GM19324 (cell line): ENCODE measurements around the gene PSTPIP1.

Experiments
- ATAC-seq: cut with Tn5 transposase; IDR thresholded peaks from one replicate; pipeline ENCODE4 v1.9.1; 2021; ENCODE audit warnings: mild to moderate bottlenecking, moderate library complexity; ENCODE audit not compliant: unreplicated experiment, low FRiP score

Gene PSTPIP1

DNA sequence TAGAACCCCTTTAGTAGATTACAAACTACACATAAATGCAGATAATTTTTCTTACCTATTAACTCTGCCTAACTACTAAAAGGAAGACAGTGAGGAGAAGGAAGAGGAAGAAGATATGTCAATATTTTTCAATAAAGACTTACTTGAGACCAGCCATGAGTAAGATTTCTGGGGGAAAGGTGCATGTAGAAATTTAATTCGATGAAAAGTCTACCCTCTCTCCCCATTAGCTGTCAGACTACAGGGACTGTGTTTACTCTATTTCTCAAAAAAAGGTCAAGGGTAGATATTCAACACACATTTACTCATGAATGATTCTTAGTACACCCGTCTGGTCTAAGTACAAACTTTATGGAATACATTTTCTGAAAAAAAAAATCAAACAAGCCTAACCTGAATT is 69.1 kb downstream of the PSTPIP1 start:
- no peak for ATAC-seq

DNA sequence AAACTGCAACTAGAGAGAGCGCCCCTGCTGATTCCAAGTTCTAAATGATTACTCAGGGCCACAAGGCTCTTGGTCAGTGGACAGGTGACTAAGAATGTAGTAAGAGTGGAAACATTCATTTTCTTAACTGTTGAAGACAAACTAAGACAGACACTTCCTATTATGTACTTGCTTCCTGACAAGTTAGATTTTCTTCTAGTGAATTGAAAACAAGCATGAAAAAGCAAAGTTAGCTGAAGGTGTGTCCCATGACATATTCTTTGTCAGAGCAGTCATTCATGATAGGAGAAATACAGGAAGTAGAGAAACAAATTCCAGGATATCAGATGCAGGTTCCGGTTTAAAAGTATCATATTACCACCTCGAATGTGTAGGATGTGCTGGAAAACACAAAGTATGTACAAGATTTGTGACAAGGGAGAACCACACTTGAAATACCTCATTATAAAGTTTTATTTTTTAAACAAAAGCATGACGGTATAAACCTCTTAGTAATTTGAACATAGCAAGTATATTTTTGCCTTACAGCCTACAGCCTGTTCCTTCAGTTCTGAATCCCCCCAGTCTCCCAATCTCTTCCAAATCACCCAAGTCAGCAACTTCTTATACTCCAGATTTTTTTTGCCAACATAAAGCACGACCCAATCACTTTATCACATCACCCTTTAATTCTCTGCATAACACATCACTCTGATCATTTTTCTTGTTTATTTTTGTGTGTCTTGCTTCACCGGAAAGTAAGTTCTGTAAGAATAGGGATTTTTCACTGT is 69.8 kb downstream of the PSTPIP1 start:
- no peak for ATAC-seq

DNA sequence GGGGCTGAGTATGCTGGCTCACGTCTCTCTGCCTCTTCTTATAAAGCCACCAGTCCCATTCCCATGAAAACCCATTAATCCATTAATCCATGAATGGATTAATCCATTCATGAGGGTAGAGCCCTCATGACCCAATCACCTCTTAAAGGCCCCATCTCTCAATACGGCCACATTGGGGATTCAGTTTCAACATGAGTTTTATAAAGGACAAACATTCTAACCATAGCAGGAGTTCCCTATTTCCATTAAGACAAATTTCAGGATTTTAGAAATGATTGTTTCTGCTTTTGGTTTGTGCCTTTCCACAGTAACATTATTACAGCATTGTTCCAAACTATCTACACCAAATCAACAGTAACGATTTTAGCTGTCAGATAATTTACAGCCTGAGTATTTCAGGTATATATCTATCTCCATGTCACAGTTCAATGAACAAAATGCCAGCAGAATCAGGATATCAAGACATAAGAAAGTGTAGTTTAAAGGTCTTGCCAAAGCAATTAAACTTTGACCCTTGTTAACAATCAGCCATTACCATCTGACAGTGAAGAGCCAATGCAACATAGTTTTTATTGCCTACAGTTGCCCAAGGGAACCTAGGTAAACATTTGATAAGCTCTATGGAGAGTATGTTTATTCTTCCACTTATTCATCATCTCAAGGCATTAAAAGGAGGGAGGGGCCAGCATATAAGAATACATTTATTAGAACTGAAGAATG is 72.2 kb downstream of the PSTPIP1 start:
- ATAC-seq: no peak

DNA sequence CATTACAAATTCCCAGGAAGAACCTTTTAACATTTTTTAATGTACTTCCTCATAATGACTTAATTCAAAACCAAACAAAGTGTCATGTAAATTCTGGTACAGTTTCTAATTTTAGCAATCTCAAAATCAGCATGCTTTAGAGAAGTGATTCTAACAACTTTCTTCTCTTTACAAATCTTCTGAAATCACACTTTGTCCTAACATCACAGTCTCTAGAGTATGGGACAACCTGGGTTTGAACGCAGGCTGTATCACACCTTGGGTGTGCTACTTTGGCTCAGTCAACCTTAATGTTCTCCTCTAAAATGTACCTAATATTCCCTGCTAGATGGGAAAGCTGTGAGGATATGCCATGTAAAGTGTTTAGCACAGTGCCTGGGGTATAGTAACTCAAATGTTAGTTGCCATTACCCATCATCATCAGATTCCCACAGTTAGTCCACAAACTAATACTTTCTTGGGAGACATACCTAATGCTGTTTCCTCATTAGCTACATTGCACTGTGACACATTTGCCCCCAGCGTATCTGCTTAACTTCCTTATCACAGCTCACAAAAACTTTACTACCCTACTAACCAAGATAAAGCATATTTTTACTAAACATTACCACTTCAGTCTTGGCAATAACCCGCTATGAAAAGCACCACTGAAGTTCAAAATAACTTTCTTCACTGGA is 72.9 kb downstream of the PSTPIP1 start:
- ATAC-seq: no peak

DNA sequence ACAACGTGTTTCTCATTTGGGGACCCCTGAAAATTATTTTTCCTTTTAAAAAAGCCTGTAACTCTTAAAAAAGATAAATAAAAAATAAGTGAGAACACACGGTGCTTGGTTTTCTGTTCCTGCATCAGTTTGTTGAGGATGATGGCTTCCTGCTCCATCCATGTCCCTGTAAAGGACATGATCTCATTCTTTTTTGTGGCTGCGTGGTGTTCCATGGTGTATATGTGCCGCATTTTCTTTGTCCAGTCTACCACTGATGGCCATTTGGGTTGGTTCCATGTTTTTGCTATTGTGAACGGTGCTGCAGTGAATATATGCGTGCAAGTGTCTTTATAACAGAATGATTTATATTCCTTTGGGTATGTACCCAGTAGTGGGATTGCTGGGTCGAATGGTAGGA is 73.7 kb downstream of the PSTPIP1 start:
- ATAC-seq: no peak

DNA sequence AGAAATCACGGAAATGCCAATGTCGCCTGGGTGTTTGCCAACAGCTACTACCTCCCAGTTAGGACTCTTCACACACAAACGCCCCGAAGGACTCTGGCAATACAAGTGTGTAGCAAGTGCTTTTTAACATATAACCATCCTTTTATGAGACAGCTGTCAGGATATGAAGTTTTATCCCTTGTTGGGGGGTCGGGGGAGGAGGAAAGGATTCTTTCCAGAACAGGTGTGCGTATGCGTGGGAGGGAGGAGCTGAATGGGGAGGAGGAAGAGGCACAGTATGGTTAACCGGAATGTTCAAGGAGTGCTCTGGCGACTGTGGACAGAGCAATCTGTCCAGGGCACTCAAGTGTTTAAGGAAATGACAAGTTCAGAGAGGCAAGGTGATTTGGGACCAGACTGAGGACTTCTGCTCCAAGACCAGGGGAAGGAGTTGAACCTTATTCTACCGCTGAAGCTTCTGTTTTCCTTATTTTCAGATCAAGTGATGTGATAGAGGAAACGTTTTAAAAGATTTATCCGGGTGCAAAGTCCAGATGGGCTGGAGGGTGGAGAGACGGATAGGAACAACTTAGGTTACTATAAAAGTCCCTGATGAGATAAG is 74.7 kb downstream of the PSTPIP1 start:
- ATAC-seq: no peak

DNA sequence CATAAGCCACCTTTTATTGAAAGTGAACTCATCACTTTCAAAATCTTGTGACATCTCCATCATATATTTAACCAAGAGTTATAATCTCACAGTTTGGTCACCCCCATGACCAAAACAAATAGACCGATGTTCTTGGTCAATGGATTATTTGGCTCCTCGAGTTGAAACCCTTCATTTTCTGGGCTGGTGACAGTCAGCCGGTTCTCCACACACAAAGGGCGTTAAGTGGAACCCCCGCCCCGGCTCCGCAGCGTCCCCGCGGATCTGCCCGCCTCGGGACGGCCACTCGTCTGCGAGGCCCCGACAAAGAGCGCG is 75.2 kb downstream of the PSTPIP1 start:
- no peak for ATAC-seq

DNA sequence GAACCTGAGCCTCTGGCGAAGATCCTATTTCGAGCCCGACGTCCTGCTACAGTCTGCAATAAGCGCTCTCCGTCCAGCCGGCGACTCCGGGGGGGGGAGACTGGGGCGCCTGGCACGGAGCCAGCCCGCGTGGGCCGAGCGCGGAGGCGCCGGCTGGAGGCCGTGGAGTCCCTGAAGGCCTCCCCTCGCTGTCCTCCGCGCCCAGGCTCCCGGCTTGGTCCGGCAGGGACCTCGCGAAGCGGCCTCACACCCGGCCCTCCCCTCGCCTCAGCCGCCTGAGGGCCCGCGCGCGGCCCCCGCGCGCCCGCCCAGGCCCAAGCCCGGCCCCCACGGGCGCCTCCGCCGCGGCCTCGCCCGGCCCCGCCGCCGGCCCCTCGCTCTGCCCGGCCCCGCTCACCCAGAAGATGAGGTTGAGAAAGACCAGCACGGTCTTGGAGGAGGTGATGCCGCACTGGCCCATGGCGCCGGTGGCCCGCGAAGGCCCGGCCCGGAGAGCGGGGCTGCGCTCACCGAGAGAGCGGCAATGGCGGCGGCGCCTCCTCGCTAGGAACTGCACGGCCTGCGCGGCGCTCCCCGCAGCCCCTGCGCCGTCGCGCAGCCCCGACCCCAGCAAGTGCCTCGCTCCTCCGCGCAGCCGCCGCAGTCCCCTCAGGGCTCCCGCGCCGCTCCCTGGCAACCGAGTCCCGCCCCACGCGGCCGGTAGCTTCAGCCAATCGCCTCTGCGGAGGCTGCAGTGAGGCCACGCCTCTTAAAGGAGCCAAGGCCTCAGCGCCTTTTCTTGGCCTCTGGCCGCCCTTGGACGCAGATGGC is 75.8 kb downstream of the PSTPIP1 start, which contains the start of gene TSPAN3:
Gene TSPAN3 (minus strand): TSS at position 615 of the 810 bp plus-strand sequence. CDS start 155 bp downstream, at position 460.
- ATAC-seq: peak; percentile 86

DNA sequence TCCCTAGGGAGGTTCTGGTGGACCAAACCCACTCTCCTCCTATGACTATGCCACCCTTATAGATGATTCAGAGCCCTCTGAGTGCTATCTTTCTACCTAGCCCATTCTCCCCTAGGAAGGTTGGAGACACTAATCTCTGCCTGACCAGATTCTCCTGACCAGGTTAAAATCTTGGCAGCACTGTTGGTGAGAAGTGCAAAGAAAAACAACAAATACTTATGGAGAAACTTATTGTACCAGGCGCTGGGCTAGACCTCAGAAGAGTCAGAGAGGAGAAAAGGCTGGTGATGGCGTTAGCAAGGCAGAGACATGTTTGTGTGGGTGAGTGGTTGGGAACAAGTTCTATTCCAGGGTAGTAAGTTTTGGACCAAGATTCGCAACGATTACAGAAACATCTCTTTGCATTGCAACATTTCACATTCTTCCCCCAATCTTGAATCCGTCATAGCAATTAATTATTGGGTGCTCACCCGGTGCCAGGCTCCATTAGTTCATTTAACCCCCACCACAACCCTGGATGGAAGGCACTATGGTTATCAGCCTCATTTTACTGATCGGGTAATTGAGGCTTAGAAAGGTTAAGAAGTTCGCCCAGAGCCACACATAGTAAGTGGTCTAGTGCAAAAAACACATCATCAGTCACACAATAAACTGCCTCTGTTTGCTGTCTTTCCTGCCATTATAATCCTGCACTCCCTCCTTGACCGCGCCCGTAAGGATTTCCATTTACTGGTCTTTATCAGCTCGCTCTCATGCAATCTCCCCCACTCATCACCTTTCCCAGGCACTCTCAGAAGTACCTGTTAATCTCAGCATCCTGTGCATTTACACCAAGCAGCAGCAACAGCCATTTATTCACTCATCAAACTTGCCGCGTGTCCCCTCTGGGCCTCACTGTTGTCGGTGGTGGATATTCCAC is 76.6 kb downstream of the PSTPIP1 start:
- no peak for ATAC-seq

DNA sequence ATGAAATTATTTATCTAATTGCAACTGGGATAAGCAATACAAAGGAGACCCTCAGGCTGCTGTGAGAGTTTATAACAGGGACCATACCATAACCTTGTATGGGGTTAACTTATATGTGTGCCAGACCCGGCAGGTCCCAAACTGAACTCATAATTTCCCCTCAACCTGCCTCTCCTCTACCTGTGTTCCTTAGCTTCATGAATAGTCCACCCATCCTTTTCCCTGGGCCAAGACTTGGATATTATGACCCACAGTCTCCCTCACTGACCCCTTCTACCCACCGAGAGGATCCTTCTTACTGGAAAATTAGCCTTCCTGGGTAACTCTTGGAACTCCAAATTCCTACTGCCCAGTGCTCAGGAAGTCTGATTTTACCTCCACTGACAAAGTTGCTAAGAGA is 79.4 kb downstream of the PSTPIP1 start:
- ATAC-seq: no peak

DNA sequence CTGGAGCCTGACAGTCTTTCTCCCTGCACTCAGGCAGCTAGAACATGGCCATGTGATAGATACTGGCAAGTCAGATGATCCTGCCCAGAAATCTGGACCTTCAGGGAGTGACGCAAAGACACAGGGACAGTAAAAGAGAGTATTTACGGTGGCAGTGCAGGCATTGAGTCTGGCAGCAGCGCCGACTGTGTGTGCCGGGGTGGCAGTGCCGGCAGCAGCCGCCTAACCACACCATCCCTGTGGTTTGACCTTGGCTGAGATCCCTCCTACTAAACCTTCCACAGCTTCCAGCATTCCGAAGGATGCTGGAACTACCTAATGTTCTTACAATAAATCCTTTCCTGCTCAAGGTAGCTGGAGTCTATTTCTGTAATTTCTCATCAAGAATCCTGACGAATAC is 80.6 kb downstream of the PSTPIP1 start:
- ATAC-seq: no peak

DNA sequence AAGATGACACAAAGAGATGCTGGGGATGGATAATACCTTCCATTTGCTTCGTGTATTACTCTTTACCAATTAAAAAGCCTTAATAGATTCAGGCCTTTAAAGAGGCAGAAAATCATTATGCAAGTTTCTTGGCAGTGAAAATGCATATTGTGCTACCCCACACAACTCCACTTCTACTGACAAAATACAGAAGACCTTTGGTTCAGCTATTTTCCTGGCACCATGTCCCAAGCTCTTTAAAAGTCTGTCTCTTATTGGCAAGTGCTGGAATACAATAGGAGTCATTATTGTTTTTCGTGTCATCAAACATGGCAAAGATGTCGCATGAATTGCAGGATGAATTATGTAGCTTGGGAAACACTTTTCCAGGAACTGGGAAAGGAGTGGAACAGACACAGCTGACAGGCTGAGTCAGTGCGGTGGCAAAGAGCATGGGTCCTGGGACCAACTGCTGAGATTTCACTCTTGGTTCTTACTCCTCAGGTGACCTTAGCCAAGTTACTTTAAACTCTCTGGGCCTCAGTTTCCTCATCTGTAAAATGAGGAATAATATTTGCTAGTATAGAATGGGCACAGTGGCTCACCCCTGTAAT is 81.5 kb downstream of the PSTPIP1 start:
- no peak for ATAC-seq

DNA sequence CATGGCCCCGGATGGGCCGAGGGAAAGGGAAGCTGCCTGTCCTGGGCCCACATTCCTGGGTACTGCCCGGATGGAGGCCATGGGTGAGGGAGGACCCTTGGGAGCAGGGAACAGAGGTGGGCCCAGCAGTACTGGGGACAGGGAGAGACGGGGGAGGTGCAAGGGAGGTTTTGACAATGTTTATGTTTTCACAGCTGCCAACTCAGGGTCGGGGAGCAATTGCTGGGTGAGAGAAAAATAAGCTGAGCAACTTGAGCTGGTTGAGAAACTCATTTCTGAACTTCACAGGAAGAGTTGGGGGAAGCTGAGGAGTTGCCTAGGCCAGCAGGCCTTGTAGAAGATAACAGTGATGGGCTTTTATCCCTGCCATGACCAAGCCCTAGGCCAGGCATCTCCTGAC is 87.0 kb downstream of the PSTPIP1 start:
- no peak for ATAC-seq

DNA sequence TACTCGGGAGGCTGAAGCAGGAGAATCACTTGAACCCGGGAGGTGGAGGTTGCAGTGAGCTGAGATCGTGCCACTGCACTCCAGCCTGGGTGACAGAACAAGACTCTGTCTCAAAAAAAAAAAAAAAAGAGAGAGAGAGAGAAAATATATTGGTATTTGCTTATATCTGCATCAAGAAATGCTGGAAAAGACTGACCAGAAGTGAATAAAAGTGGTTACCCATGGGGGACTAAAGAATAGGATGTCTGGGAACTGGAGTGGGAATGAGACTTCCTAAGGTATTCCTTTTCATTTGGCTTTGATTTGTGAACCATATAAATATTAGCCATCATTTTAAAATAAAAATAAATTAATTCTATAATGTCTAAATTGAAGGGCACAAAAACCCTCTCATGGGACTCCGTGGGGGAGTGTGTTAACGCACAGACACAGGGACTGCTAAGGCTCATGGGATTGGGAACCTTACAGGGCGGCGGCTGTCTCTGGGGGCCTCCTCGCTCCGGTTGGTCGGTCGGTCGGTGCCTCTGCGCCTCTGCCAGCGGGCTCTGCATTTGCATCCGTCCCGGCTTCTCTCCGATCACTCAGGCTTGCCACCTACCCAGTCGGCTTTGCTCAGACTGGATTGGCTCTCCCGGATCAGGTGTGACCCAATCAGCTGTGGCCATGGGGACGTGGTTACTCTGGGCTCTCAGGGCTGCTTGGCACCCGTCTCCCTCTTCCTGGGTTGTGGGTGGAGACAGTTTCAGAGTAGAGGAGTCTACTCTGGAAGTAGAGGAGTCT is 88.6 kb downstream of the PSTPIP1 start:
- ATAC-seq: peak; percentile 85

DNA sequence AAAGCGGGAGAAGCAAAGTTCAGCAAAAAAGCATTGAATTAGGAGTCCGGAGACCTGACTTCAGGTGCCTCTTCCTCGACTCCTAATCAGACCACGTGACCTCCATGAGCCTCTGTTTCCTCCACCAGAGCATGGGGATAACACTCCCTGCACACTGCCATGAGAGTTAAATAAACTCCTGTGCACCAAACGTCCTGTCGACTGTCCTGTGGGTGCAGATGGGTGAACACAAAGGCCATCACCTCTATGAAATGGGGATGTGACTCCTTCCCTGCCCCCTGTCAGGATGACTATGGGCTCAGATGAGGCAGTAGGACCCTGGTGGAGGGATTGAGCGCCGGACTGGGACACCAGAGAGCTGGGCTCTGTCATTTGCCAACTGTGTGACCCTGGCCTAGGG is 89.5 kb downstream of the PSTPIP1 start:
- ATAC-seq: no peak

DNA sequence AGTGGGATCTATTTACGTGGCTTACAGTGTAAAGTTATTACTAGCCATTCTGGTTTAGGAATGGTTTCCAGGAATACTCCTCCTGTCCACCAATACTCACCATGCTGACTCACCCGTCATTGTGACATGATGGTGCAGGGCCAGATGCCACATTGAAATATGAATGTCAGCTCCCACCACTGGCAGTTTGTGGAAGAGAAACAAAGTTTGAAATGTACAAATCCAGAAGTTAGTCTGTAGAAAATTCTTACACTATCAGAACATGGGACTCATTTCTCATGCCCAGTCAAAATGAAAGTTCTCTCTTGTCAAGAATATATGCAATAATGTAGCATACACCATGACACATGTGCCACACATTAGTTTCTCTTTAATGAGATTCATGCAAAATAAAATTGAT is 90.4 kb downstream of the PSTPIP1 start:
- ATAC-seq: no peak
